ENCODE data around the gene RBM5.
A peak's percentile ranks its signal among the peaks of the same experiment; 100 is the strongest.

Gene RBM5

DNA sequence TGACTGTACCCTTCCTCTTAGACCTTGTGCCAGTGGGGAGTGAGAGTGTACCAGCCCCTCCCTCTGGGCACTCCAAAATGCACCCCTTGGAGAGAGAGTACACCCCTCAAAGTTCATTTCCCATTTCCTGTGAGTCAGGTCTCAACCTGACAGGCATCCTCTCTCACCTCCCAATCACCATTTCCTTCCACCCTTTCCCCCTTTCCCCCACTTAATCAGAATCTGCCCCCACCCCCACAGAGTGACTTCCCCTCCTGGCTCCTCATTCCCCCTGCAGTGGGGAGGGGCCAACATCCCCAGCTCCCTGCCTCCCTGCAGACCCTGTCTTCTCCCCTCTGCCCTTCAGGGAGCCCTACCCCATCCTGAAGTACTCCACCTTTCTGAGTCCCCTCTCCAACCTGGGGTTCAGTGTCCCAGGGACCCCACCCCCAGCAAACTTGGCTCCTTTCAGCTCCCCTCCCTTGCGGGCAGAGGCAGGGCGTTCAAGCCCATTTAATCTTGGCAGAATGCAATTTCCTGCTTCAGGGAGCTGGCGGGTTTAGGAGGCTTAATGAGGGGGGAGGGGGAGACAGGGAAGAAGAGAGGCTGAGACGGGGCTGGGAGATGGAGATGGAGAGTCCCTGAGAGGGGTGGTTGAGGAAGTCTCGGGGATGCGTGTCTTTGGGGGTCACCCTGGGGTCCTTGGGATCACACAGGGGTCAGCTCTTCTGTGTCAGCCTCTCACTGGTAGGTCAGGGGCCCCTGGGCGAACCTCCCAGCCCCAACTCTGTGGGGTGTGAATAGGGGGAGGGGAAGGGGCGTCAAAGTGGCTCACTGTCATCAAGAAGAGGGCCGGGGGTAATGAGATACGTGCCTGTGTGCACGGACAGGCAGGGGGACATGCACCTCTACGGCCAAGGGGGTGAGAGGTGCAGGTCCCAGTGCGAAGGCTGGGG is 49.8 kb downstream of the RBM5 start:
- DNase-seq (ENCODE audit: low read depth in 2 of 2): peak in 1 of 2 experiments; percentile 37

DNA sequence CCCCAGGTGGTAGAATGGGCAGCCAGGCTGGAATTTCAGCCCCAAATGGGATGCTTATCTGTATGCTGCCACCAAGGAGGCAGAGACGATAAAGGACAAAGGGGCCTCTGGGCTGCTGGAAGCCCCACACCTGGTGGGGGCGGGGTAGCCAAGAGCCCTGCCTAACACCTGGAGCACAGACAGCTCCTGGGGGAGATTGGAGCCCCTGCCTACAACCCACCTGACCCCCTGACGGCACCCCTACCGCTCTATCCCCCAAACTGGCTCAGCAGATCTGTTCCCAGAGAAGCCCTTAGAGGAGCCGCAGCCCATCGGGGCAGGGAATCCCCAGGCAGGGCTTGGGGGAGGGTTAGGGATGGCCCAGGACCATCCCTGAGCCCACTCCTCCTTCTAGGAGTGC is 50.6 kb downstream of the RBM5 start:
- no peak for DNase-seq (ENCODE audit: low read depth in 2 of 2)

DNA sequence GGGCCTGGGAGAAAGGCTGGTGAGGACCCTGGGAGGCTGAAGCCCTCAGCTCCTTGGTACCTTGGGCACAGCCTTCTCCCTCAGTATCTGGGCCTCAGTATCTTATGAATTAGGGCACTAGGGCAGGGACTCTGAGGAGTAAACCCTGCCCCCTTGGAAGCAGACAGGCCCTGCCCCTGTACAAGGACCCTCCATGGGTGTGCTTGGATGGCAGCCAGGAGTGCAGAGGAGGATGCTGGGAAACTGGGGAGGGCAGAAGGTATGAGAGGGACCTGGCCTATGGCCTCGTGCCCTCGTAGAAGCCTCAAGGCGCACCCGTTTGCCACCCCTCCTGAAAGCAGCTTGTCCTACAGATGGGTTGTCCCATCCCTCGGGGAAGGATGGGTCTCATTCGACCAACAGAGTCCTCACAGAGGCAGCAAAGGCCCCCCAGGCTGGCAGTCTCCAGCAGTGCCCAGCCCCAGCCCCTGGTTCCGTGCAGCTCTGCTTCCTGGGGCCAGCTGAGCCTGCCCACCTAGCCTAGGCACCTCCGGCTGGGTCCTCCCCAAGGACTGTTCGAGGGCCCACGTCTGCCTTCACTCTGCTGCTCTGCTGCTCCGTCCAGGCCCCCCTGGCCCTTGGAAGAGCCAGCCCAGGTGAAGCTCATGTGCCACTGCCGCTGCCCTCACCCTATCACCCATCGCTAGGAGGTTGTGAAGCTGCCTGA is 51.2 kb downstream of the RBM5 start:
- DNase-seq (ENCODE audit: low read depth in 2 of 2): no peak

DNA sequence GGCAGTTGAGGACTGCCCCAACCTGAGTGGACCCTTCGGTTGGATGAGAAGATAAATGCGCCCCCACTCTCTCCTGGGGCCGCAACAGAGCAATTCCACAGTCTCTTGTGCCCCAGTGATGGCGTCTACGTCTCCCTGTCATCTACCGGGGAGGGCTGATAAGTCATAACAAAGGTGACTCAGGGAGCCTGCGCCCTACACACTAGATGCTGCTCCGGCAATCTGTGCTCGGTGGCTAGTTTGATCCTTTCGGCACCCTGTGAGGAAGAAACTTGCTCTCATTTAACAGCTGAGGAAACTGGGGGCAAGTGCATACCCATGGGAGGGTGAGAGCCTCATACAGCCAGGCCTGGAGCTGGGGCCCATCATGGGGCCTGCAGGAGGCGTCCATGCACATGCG is 52.3 kb downstream of the RBM5 start:
- DNase-seq (ENCODE audit: low read depth in 2 of 2): no peak

DNA sequence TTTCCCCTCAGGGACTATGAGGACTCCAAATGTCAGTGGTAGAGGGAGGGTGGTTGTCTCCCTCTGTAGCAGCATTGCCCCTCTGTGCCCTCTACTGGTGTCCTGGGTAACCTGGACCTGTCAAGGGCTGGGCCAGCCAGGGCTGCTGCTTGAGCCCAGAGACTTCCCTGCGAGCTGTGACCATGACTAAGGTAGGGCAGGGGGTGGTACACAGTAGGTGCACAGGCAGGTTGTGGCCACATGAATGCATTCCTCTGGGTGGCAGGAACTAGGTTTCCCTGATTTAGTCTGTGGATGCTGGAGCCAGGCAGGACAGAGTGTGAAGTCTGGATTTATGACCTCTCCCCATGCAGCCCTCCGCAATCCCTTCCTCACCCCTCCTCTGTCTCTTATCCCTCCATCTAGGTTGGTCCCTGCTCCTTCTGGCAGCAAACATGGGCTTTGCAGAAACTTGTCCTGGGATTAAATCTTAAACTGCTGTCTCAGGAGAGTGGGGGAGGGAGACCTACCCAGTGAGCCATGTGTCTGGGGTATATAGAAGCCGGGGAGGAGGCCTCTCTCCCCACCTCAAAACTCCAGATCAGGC is 57.7 kb downstream of the RBM5 start:
- no peak for DNase-seq (ENCODE audit: low read depth in 2 of 2)

DNA sequence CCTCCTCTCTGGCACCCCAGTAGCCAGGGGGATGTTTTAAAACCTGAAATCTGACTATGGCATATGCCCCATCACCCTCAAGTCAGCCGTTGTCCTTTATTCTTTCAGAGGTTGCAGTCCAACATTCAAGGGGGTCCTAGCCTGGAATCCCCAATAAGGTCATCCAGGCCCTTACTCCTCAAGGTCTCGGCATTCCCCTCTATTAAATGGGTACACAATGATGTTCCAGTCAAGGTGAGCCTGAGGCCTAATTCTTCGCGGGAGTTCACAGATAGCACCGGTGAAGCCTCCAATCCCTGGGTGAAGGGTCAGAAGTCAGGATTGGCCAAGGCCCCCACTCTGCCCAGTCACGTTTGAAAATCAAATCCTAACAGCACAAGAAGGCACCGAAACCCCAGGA is 58.3 kb downstream of the RBM5 start:
- DNase-seq (ENCODE audit: low read depth in 2 of 2): no peak

DNA sequence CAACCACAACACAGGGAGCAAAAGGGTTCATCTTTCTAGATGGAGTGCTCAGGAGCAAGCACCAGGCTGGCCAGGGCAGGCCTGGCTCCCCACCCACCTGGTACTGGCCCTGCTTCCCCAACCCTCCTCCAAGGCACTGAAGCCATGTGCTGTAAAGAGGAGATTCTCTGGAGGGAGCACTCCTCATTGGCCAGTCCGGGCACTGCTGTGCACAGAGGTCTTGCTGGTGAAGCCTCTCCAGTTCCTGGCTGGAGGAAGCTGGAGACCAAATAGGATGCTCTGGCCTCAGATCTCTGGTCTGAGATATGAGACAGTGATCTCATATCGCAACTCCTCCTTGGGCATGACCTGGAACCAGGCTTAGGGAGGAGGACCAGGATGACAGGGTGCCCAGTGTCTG is 58.7 kb downstream of the RBM5 start:
- no peak for DNase-seq (ENCODE audit: low read depth in 2 of 2)

DNA sequence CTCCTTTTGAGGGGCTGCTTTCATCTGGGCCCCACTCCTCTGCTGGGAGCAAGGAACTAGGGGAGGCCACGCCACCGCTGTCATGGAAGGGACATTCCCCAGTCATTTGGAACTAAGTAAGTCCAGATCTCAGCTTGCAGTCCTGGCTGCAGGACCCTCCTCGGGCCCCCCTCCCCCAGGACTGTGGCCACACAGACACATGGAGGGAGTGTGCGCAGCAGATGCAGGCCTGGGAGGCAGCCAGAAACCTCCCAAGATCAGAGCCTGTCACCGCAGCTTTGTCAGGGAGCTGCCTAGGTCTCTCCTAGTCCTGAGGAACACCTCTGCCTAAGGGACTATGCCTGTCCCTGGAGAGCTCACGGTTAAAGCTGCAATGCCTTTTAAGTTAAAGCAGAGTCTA is 59.1 kb downstream of the RBM5 start:
- DNase-seq (ENCODE audit: low read depth in 2 of 2): peak in 1 of 2 experiments; percentile 40

DNA sequence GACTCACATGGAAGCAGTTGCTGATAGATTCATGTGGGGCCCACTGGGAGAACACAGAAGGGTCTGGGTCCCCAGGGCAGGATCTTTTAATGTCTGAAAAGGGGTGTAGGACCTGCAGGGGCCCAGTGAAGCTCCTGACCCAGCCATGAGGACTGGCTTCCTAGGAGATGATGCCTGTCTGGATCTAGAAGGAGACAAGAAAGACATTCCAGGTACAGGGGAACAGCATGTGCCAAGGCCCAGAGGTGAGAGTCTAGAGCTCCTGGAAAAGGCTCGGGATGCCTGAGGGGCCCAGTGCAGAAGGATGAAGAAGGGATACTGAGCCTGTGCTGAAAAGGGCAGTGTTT is 61.7 kb downstream of the RBM5 start:
- DNase-seq (ENCODE audit: low read depth in 2 of 2): no peak

DNA sequence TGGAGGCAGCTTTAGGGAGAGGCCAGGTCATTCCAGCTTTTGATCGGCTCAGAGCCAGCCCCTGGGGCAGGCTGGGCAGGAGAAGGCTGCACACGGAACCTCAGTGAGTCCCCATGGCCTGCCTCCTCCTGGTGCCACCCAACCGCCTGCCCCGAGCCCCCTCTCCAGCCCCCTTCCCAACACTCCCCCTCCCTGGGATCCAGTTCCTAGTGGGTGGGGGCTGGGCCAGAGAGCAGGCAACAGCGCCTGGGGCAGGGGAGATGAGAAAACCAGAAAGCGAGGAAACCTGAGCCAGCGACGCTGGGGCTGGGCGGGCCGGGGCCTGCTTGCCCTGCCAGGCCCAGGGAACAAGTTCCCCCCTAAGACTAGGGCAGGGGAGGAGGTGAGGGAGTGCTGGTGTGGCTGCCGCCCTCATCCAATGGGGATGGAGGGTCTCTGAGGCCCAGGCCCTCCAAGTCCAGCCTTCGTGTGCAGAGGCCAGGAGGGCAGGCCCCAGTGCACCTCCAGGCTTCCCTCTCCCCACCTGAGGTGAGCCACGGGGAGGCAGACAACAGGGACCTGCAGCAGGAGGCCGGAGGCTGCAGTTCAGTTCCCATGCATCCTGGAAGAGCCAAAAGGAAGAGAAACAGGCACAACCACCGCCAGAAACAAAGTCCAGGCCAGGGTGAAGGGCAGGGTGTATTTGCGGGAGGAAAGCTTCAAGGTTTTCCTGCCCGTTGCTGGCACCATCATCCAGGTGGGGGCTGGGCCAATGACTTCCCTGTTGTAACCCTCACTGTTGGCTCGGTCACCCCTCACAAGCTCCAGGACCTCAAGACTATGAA is 62.4 kb downstream of the RBM5 start:
- no peak for DNase-seq (ENCODE audit: low read depth in 2 of 2)

DNA sequence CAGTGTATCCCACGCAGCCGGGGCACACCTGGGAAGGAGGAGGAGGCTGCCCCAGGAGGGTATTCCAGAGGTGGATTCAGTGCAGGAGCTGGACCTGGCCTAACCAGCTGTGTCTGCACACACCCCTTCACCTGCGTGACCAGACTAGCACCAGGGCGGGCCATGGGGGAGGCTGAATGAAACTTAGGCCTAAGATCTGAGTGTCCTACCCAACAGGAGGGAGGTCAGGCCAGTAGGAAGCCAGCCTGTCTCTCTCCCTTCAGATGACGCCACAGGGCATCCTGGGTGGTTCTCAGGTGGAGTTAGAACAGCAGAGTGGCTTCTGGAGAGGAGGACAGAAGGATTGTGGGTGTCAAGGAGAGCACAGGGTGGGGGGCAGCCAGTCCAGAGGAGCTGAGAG is 63.0 kb downstream of the RBM5 start:
- no peak for DNase-seq (ENCODE audit: low read depth in 2 of 2)

DNA sequence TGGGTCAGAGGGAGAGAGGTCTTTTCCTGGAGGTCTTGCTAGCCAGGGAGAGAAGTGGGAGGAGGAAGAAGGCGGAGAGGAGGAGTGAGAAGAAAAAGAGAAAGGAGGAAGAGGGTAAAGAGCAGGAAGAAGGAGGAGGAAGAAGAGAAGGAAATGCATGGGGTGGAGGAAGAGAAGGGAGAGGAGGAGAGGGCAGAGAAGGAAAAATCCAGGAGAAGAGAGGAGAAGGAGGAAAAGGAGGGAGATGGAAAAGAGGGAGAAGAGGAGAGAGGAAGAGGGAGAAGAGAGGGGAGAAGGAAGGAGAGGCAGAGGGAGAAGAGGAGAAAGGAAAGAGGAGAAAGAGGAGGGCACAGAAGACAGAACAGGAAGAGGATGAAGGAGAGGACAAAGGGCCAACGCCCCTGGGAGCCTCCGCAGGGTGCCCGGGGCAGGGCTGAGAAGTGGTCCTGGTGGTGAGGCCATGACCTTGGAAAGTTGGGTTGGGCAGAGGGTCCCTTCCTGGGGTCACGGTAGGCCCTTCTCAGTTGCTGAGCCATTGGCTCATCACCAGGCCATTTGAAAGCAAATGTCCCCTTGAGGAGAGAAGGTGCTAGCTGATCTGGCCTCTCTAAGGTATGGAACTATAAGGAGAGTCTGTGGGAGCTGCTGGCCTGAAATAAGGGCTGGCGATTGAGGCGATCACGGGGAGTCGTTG is 65.2 kb downstream of the RBM5 start:
- DNase-seq (ENCODE audit: low read depth in 2 of 2): no peak

DNA sequence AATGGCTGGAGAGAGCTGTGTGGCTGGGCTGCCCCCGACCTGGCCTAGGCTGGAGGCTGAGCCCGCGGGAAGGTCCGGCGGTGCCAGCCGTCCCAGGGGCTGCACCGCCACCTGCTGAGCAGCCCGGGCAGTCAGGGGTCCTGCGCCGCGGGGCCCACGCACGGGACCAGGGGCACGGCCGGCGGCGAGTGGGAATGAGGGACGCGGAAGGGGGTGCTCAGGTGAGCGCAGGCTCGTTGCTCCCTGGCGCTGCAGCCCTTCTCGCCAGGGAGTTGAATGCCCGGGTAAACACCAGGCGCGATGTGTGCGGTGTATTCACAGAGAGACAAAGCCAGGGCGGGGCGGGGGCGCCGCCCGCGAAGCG is 65.7 kb downstream of the RBM5 start:
- DNase-seq (ENCODE audit: low read depth in 2 of 2): no peak

DNA sequence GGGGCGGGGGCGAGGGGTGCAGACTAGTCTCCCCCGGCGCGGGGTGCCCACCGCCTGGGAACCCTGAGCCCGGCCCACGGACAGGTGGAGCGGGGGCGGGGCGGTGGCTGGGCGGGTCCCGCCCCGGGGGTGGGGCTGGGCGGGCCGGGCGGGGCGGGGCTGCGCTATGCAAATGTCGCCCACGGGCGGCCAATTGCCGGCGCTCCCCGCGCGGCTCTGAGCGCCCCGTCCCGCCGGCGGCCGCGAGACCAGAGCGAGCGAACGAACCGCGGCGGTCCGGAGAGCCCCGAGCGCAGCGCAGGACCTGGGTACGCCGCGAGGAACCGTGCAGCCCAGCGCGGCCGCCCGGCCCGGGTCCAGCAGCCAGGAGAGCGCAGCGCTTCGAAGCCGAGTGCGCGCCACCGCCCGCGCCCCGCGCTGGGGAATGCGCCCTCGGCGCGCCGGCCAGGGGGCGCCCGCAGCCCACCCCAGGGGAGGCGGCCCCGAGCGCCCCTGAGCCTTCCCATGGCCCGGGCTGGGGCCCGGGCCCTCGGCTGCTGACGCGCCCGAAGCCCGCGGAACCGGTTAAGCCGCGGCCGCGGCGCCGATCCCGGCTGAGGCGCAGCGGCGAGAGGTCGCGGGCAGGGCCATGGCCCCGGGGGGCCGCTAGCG is 66.2 kb downstream of the RBM5 start, which contains the start of gene SEMA3F:
TSS of gene SEMA3F (plus strand) at position 485 of the 651 bp plus-strand sequence. CDS start 4,299 bp downstream, outside the sequence.
- DNase-seq (ENCODE audit: low read depth in 2 of 2): peak in 1 of 2 experiments; percentile 16

DNA sequence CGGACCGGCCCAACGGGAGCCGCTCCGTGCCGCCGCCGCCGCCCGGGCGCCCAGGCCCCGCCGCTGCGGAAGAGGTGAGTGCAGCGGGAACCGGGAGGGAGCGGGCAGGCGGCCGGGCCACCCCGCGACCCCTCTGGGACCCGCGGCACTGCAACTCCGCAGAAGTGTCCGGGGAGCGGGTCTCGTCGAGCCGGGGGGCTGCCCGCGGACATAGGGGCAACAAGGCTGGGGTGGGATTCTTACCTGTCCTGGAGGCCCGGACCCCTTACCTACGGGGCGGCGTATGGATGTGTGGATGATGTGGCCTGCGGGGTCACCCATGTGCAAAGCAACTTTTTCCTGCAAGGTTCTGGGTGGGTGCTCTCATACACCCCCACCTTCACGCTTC is 66.8 kb downstream of the RBM5 start:
- DNase-seq (ENCODE audit: low read depth in 2 of 2): no peak

DNA sequence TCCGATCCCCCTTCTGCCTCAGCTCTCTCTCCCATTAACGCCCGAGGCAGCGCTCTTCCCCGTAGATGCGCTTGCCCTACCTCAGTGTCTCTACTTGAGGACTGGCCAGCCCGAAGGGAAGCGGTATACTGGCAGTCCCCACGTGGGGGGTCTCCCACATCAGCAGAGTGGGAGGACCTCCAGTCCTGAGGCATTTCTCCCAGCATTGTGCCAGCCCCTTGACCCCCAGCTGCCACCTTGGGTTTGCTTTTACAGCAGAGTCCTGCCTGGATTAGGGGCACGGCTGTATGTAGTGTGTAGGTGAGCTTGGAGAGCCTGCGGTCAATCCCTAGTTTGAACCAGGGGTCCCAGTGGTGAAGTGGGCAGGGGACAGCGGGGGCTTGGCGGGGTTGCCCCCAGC is 67.2 kb downstream of the RBM5 start:
- no peak for DNase-seq (ENCODE audit: low read depth in 2 of 2)

DNA sequence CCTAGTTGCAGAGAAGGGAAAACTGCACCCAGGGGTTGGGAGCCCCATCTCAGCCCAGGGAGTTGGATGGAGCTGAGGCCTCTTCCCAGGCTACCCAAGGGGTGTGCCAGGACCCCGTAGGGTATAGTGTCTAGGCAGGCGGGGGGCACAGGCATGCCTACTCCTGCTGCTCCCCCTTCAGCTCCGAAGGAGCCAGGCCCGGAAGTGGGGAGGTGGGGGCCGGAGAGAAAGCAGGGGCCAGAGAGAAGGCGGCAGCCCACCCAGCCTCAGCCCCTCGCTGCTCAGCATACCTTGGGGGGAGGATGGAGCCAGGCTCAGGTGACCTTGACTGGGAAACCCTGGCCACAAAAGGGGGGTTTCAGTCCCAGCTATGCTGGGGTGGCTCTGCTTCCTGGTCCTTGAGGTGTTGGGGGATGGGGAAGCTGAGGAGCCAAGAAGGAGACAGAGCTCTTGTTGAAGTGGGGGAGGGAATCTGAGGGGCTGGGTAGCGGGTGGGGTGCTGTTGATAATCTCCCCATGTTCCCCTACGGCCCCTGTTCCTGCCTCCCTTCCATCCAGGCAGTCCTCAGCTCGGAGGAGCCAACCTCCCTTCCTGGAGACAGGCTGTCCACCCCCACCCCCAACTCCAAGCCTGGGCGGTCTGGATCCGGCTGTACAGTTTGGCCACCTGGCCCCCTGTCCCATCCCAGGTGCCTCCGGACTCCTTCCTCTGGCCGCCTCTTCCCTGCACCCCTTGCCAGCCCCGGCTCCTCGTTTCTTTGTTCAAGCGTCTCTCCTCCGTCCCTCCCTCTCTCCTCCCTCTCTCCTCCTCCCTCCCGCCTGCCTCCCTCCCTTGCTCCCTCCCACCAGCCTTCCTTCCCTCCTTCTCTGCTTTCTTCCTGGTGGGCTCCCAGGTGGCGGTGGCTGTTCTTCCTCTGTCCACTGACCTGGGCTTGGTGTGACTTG is 68.1 kb downstream of the RBM5 start:
- peak in 1 of 2 experiments; percentile 12 for DNase-seq (ENCODE audit: low read depth in 2 of 2)

DNA sequence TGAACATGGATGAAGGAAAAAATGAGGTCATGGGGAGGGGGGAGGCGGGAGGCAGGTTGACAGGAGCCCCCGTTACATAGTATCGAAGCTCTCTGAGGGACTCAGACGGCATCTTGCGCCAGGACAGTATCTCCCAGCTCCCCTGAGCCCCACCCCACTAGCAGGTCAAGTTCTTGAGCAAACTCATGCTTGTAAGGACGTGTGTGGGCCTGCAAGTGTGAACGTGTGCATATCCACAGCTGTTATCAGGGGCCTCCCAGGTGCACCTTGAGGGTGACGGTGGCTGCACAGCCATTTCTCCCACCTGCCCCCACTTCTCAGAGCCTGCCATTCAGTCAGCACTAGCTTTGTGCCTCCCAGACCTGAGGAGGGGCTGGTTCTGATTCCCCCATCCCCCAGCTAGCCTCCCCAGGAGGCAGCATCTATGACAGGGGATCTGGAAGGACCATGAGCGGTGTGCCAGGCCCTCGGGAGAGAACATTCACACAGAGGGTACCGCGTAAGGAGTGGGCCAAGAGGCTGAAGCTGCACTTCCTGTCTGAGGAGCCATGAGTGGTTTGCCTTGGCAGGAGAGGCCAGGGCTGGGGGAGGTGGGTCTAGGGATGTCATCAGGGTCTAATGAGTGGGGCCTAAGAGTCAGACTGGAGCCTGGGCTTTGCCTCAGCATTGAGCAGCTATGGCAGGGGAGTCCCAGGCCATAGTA is 69.3 kb downstream of the RBM5 start:
- DNase-seq (ENCODE audit: low read depth in 2 of 2): no peak

DNA sequence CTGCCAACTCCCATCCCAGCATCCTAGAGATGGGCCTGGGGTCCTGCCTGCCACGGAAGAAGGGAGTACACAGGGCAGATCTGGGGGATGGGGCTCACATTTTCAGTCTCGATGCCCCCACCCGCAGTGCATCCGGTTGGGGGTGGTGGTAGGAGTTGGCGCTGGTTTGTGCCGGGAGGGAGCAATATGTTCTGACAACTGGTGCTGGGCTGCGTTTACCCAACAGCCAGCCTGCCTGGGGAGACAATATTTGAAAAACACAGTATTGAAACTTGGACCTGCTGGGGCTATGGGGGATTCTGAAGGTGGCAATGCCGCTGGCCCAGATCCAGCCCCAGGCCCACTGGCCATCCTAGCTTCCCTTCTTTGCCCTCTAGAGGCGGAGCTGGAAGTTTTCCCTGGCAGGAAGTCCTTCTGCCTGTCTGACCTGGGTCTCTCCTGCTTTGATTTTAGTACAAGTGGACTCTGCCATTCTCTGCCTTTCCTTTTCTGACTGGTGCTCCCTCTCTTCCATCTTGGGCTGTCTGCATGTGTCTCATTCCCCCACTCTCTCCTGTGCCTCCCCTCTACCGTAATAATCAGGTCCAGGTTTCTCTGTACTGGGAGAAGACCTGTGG is 69.9 kb downstream of the RBM5 start:
- no peak for DNase-seq (ENCODE audit: low read depth in 2 of 2)

All from fibroblast of skin of left quadriceps (primary cell).